ENCODE measurements around the gene NECAB3. TPM values are rescaled to one million over a fixed set of nuclear protein-coding genes. Genes with fewer than 3 reads are reported as not detected.
"Not testable (repeated sequence)": the region's sequence is repeated elsewhere in the genome, so short reads cannot be mapped to it uniquely, and the experiment has no call there.

Gene NECAB3
- total RNA-seq, 2 experiments from 2014 or later: 21.0 to 22.7 TPM

DNA sequence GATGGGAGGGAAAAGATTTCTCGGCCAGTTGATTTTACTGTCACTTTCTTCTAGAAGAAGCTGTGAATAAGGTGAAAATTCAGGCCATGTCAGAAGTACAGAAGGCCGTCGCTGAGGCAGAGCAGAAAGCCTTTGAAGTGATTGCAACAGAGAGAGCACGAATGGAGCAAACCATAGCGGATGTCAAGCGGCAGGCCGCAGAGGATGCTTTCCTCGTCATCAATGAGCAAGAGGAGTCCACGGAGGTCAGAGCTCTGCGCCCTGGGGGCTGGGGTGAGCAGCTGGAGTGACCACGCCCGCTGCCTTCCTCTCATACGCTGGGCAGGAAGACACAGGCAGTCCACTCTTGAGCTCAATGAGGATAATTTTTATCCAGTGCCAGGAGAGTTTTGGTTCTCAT, 33.9 kb downstream of the NECAB3 start:
- H3K4me3 Mint-ChIP-seq: no peak overlapping the region
- H3K27me3 Mint-ChIP-seq: no peaks in the 10 kb centered on the region
- peaks cover 15% of the 10 kb centered on the region for H3K36me3 Mint-ChIP-seq
- ChIA-PET POLR2A (interaction anchor here (0.7 to 1.2 kb wide), 2 partner anchors 9 to 80 kb away, joined by 3 read pairs; no protein-coding TSS in a partner anchor), CTCF (interaction anchor here (0.7 to 1.5 kb wide), 4 partner anchors 13 to 414 kb away, joined by 3 to 7 read pairs (median 4); no protein-coding TSS in a partner anchor)
- no peak for DNase-seq
- intact Hi-C loops (cut with micrococcal nuclease): no loop called here
- H3K4me1 Mint-ChIP-seq (ENCODE audit: low read depth): no peaks in the 10 kb centered on the region
- no peak overlapping the region for H3K27ac Mint-ChIP-seq
- no peaks in the 10 kb centered on the region for H3K9me3 Mint-ChIP-seq

DNA sequence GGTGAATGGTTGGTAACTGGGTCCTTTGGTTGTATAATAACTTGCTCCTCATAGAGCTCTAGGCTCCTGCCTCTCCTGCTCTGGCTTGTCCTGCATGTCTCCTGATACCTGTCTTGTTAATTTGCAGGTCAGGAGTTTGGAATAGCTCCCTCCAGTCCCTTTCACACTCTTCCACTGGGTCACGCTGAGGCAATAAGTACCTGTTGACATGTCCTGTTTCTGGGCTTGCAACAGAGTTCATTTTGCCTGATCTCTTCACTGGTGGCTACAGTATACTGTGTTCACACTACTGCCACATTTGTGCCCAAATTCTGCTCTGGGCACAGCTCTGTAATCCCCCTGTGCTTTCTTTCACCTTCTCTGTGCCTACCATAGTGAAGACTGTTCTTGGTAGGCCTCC, 37.5 kb downstream of the NECAB3 start:
- Mint-ChIP-seq H3K27ac (no peak overlapping the region), H3K4me1 (ENCODE audit: low read depth) (peaks cover 5% of the 10 kb centered on the region), H3K27me3 (no peaks in the 10 kb centered on the region), H3K4me3 (no peak overlapping the region), H3K36me3 (peaks cover 18% of the 10 kb centered on the region), H3K9me3 (no peaks in the 10 kb centered on the region)
- POLR2A ChIA-PET: no interaction called here
- no peak for DNase-seq
- intact Hi-C loops (cut with micrococcal nuclease): no loop called here
- CTCF ChIA-PET: interaction anchor here (0.6 to 1.0 kb wide), 2 partner anchors 179 to 691 kb away, joined by 3 read pairs; no protein-coding TSS in a partner anchor

GRCh38 chr20:33635341-33635740, 38.9 kb downstream of the NECAB3 start:
- Mint-ChIP-seq H3K4me3 (no peak overlapping the region), H3K9me3 (no peaks in the 10 kb centered on the region), H3K4me1 (ENCODE audit: low read depth) (peaks cover 5% of the 10 kb centered on the region), H3K27ac (no peak overlapping the region), H3K36me3 (peaks cover 18% of the 10 kb centered on the region), H3K27me3 (no peaks in the 10 kb centered on the region)
- intact Hi-C loops (cut with micrococcal nuclease): no loop called here
- CTCF ChIA-PET: no interaction called here
- no peak for DNase-seq
- POLR2A ChIA-PET: no interaction called here

DNA sequence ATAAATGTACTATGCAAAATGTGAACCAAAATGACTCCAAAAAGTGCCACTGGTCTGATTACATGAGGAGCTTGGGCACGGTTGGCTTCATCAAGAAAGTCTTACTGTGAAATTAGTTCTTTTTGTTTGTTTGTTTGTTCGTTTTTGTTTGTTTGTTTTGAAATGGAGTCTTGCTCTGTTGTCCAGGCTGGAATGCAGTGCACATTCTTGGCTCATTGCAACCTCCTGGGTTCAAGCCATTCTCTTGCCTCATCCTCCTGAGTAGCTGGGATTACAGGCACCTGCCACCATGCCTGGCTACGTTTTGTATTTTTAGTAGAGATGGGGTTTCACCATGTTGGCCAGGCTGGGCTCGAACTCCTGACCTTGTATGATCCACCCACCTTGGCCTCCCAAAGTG, 42.3 kb downstream of the NECAB3 start:
- DNase-seq; H3K4me3 Mint-ChIP-seq; H3K9me3 Mint-ChIP-seq; H3K27ac Mint-ChIP-seq; intact Hi-C loops (cut with micrococcal nuclease); CTCF ChIA-PET; H3K27me3 Mint-ChIP-seq; H3K4me1 Mint-ChIP-seq (ENCODE audit: low read depth): not testable (repeated sequence)
- POLR2A ChIA-PET: interaction anchor here (1.0 kb wide), 1 partner anchor 8 kb away, joined by 3 read pairs; no protein-coding TSS in a partner anchor
- peaks cover 37% of the 10 kb centered on the region for H3K36me3 Mint-ChIP-seq

GRCh38 chr20:33630507-33630906, 43.7 kb downstream of the NECAB3 start:
- Mint-ChIP-seq H3K27me3 (no peaks in the 10 kb centered on the region), H3K9me3 (no peaks in the 10 kb centered on the region), H3K4me1 (ENCODE audit: low read depth) (peaks cover 5% of the 10 kb centered on the region), H3K36me3 (peaks cover 42% of the 10 kb centered on the region), H3K4me3 (no peak overlapping the region), H3K27ac (no peak overlapping the region)
- no peak for DNase-seq
- intact Hi-C loops (cut with micrococcal nuclease): no loop called here
- ChIA-PET CTCF (no interaction called here), POLR2A (no interaction called here)

- no peak for DNase-seq
- no peak overlapping the region for H3K4me3 Mint-ChIP-seq
- intact Hi-C loops (cut with micrococcal nuclease): no loop called here
- peaks cover 8% of the 10 kb centered on the region for H3K4me1 Mint-ChIP-seq (ENCODE audit: low read depth)
- POLR2A ChIA-PET: no interaction called here
- H3K9me3 Mint-ChIP-seq: no peaks in the 10 kb centered on the region
- no peaks in the 10 kb centered on the region for H3K27me3 Mint-ChIP-seq
- peaks cover 47% of the 10 kb centered on the region for H3K36me3 Mint-ChIP-seq
- CTCF ChIA-PET: no interaction called here
- H3K27ac Mint-ChIP-seq: no peak overlapping the region
Measured at GRCh38 chr20:33629979-33630378, 44.2 kb downstream of the NECAB3 start.

- H3K4me3 Mint-ChIP-seq: no peak overlapping the region
- no peak for DNase-seq
- intact Hi-C loops (cut with micrococcal nuclease): no loop called here
- CTCF ChIA-PET: no interaction called here
- H3K4me1 Mint-ChIP-seq (ENCODE audit: low read depth): peaks cover 11% of the 10 kb centered on the region
- H3K36me3 Mint-ChIP-seq: peaks cover 47% of the 10 kb centered on the region
- H3K27me3 Mint-ChIP-seq: no peaks in the 10 kb centered on the region
- no peak overlapping the region for H3K27ac Mint-ChIP-seq
- POLR2A ChIA-PET: no interaction called here
- no peaks in the 10 kb centered on the region for H3K9me3 Mint-ChIP-seq
Measured at GRCh38 chr20:33629533-33629932, 44.7 kb downstream of the NECAB3 start.

DNA sequence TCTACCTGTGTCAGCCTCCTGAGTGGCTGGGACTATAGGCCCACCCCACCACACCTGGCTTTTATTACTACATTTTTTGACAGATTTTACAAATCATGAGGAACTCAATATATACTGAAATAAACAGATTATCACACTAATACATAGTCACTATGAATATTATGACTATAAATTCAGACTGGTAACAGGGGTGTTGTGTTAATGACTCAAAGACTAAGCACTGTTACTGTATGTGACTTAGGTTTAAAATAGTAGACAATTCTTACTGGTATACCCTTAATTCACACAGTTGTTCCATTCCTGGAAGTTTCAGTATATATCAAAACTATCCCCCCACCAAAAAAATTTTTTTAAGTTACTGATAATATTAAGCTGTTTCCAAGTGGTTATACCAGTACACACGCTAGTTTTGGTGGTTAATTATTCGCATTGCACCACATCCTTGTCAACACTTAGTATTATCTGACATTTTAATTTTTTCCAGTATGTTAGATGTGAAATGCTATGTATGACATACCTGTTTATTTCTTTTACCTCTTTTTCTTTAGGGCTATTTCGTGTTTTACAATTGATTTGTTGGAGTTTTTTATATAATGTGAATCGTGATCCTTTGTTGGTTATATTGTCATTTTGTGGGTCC, 46.5 kb downstream of the NECAB3 start:
- H3K9me3 Mint-ChIP-seq: no peaks in the 10 kb centered on the region
- POLR2A ChIA-PET: interaction anchor here (1.0 kb wide), 1 partner anchor 14 kb away, joined by 4 read pairs; no protein-coding TSS in a partner anchor
- no peak for DNase-seq
- no peak overlapping the region for H3K4me3 Mint-ChIP-seq
- CTCF ChIA-PET: no interaction called here
- H3K36me3 Mint-ChIP-seq: peaks cover 49% of the 10 kb centered on the region
- H3K4me1 Mint-ChIP-seq (ENCODE audit: low read depth): peaks cover 22% of the 10 kb centered on the region
- H3K27ac Mint-ChIP-seq: no peak overlapping the region
- no peaks in the 10 kb centered on the region for H3K27me3 Mint-ChIP-seq
- intact Hi-C loops (cut with micrococcal nuclease): no loop called here

DNA sequence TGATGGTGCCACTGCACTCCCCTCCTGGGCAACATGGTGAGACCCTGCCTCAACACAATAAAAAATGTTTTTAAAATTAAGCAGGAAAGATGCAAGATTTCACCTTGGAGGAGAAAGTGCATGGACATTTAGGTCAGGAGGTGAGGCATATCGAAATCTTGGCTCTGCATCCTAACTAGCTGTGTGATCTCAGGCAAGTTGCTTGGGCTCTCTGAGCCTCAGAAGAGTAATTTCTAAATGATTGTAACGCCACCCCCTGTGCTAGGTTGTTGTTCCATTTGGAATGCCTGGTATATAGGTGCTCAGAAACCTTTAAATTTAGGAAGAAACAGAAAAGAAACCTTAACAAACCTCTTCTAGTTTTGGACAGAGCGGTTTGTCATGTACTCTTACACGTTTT, 48.0 kb downstream of the NECAB3 start:
- Mint-ChIP-seq H3K27me3 (no peaks in the 10 kb centered on the region), H3K9me3 (no peaks in the 10 kb centered on the region), H3K4me3 (no peak overlapping the region), H3K36me3 (peaks cover 47% of the 10 kb centered on the region), H3K27ac (no peak overlapping the region), H3K4me1 (ENCODE audit: low read depth) (peaks cover 22% of the 10 kb centered on the region)
- DNase-seq: no peak
- intact Hi-C loops (cut with micrococcal nuclease): no loop called here
- CTCF ChIA-PET: interaction anchor here (0.5 to 0.9 kb wide), 3 partner anchors 14 to 150 kb away, joined by 3 read pairs; no protein-coding TSS in a partner anchor
- POLR2A ChIA-PET: no interaction called here

DNA sequence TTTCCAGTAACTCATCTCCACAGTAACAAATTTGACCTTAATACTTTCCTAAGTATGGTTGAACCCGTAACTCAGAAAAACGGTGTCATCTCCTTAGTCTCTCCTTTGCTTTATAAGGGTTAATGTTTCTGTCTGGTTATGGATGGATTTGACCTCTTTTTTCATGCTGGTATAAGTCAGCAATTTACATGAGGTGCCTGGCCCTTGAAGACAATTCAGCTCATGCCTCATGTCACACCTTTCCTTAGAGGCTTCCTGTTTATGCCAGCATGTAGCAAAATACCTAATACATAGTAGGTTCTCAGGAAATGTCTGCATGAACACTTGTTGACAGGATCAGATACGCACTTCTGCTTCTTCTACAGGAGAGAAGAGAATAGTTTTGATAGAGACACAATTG, 49.8 kb downstream of the NECAB3 start:
- Mint-ChIP-seq H3K36me3 (peaks cover 36% of the 10 kb centered on the region), H3K4me1 (ENCODE audit: low read depth) (peaks cover 22% of the 10 kb centered on the region), H3K4me3 (no peak overlapping the region), H3K9me3 (no peaks in the 10 kb centered on the region), H3K27me3 (no peaks in the 10 kb centered on the region), H3K27ac (peak overlapping the region; percentile 33)
- ChIA-PET CTCF (no interaction called here), POLR2A (interaction anchor here (0.6 kb wide), 1 partner anchor 309 kb away, joined by 3 read pairs; no protein-coding TSS in a partner anchor)
- no peak for DNase-seq
- intact Hi-C loops (cut with micrococcal nuclease): no loop called here

- H3K4me1 Mint-ChIP-seq (ENCODE audit: low read depth): peaks cover 22% of the 10 kb centered on the region
- DNase-seq: no peak
- H3K27me3 Mint-ChIP-seq: no peaks in the 10 kb centered on the region
- no peaks in the 10 kb centered on the region for H3K9me3 Mint-ChIP-seq
- H3K27ac Mint-ChIP-seq: no peak overlapping the region
- CTCF ChIA-PET: no interaction called here
- H3K36me3 Mint-ChIP-seq: peaks cover 24% of the 10 kb centered on the region
- POLR2A ChIA-PET: no interaction called here
- intact Hi-C loops (cut with micrococcal nuclease): no loop called here
- H3K4me3 Mint-ChIP-seq: no peak overlapping the region
Measured at GRCh38 chr20:33622705-33623365, 51.4 kb downstream of the NECAB3 start.

GRCh38 chr20:33621717-33622400, 52.4 kb downstream of the NECAB3 start:
- POLR2A ChIA-PET: no interaction called here
- CTCF ChIA-PET: interaction anchor here (0.6 kb wide), 1 partner anchor 535 kb away, joined by 3 read pairs; no protein-coding TSS in a partner anchor
- no peak for DNase-seq
- Mint-ChIP-seq H3K4me1 (ENCODE audit: low read depth) (peaks cover 22% of the 10 kb centered on the region), H3K36me3 (peaks cover 20% of the 10 kb centered on the region), H3K27ac (no peak overlapping the region), H3K9me3 (no peaks in the 10 kb centered on the region), H3K27me3 (no peaks in the 10 kb centered on the region), H3K4me3 (no peak overlapping the region)
- intact Hi-C loops (cut with micrococcal nuclease): no loop called here
